GM23248 (cell line): ENCODE results near the gene KRT3. TPM values are rescaled to one million over a fixed set of nuclear protein-coding genes. Genes with fewer than 3 reads are reported as not detected.

Experiments
- DNase-seq: peaks from one replicate; pipeline ENCODE4 v3.0.0-alpha.2; 2015
- H2AFZ ChIP-seq: fragments of 200-600 bp; sonication (generic); 2 replicates; pipeline ENCODE4 v1.6.1; 2016; ENCODE audit warnings: antibody characterized with exemption
- H3F3A ChIP-seq: fragments of 200-600 bp; sonication (generic); 2 replicates; pipeline ENCODE4 v1.6.1; 2016; ENCODE audit warnings: mild to moderate bottlenecking, antibody characterized with exemption, mixed run types; ENCODE audit not compliant: insufficient read depth
- H3K27ac ChIP-seq: fragments of 200-600 bp; sonication (generic); 2 replicates; pipeline ENCODE4 v1.5.1; 2016; ENCODE audit warnings: mild to moderate bottlenecking
- H3K27me3 ChIP-seq: fragments of 200-600 bp; sonication (generic); replicated peaks from 2 replicates; pipeline ENCODE4 v1.6.1; 2016; ENCODE audit warnings: mild to moderate bottlenecking; ENCODE audit not compliant: insufficient read depth
- H3K36me3 ChIP-seq: fragments of 200-600 bp; sonication (generic); 2 replicates; pipeline ENCODE4 v1.6.1; 2016; ENCODE audit warnings: low read depth, mild to moderate bottlenecking
- H3K4me1 ChIP-seq: fragments of 200-600 bp; sonication (generic); 2 replicates; pipeline ENCODE4 v1.6.1; 2016; ENCODE audit warnings: mild to moderate bottlenecking; ENCODE audit not compliant: insufficient read depth
- H3K4me2 ChIP-seq: fragments of 200-600 bp; sonication (generic); one replicate; pipeline ENCODE4 v1.6.1; 2016; ENCODE audit warnings: mild to moderate bottlenecking; ENCODE audit not compliant: unreplicated experiment
- H3K4me3 ChIP-seq: fragments of 200-600 bp; sonication (generic); 2 replicates; pipeline ENCODE4 v1.5.1; 2016; ENCODE audit warnings: mild to moderate bottlenecking
- H3K79me2 ChIP-seq: fragments of 200-600 bp; sonication (generic); 2 replicates; pipeline ENCODE4 v1.6.1; 2016; ENCODE audit warnings: mild to moderate bottlenecking; ENCODE audit not compliant: insufficient read depth
- H3K9ac ChIP-seq: fragments of 200-600 bp; sonication (generic); 2 replicates; pipeline ENCODE4 v1.6.1; 2016; ENCODE audit warnings: mild to moderate bottlenecking
- H3K9me2 ChIP-seq: fragments of 200-600 bp; sonication (generic); 2 replicates; pipeline ENCODE4 v1.6.1; 2016; ENCODE audit warnings: mixed run types, mild to moderate bottlenecking, moderate library complexity; ENCODE audit not compliant: insufficient read depth
- H3K9me3 ChIP-seq: fragments of 200-600 bp; sonication (generic); one replicate; pipeline ENCODE4 v1.6.1; 2017; ENCODE audit warnings: low read depth
- H4K20me1 ChIP-seq: fragments of 200-600 bp; sonication (generic); 2 replicates; pipeline ENCODE4 v1.6.0; 2016; ENCODE audit not compliant: insufficient read depth
- EZH2 ChIP-seq: fragments of 200-600 bp; sonication (generic); IDR thresholded peaks from 2 replicates; pipeline ENCODE4 v1.6.1; 2018; ENCODE audit warnings: antibody characterized with exemption, mild to moderate bottlenecking; ENCODE audit not compliant: insufficient read depth, poor library complexity, severe bottlenecking
- EZH2phosphoT487 ChIP-seq: fragments of 200-600 bp; sonication (generic); IDR thresholded peaks from 2 replicates; pipeline ENCODE4 v1.6.1; 2018; ENCODE audit warnings: antibody characterized with exemption, moderate library complexity, mild to moderate bottlenecking, low read depth; ENCODE audit not compliant: insufficient read depth
- WGBS, 2 experiments: methylation state at CpG; one replicate each; pipeline ENCODE4 v1.1.6; 2015 to 2017; ENCODE audit warnings: low lambda C conversion rate in 2 of 2, low coverage in 1 of 2; ENCODE audit errors: missing lambda C conversion rate in 2 of 2; 5-methylcytosine and 5-hydroxymethylcytosine counted together
- in situ Hi-C: fragments of 300-500 bp; cut with MboI; formaldehyde crosslinking; loops from 2 replicates; pipeline ENCODE4 v1.15.0; 2020
- polyA plus RNA-seq: library from polyadenylated mRNA; unstranded; fragments of >200 nt; fragmentation: Nextera tagmentation; extraction: Ambion mirVana; gene quantifications from 2 replicates; pipeline ENCODE4 v1.2.1, GENCODE V29; 2016
- total RNA-seq: library from RNA; depleted of rRNA; stranded (reverse); fragments of >200 nt; shearing (Covaris generic); gene quantifications from 2 replicates; pipeline ENCODE4 v1.2.3, GENCODE V29; 2014

Gene KRT3
- total and polyA plus RNA-seq, 2 experiments from 2014 or later = not detected

DNA sequence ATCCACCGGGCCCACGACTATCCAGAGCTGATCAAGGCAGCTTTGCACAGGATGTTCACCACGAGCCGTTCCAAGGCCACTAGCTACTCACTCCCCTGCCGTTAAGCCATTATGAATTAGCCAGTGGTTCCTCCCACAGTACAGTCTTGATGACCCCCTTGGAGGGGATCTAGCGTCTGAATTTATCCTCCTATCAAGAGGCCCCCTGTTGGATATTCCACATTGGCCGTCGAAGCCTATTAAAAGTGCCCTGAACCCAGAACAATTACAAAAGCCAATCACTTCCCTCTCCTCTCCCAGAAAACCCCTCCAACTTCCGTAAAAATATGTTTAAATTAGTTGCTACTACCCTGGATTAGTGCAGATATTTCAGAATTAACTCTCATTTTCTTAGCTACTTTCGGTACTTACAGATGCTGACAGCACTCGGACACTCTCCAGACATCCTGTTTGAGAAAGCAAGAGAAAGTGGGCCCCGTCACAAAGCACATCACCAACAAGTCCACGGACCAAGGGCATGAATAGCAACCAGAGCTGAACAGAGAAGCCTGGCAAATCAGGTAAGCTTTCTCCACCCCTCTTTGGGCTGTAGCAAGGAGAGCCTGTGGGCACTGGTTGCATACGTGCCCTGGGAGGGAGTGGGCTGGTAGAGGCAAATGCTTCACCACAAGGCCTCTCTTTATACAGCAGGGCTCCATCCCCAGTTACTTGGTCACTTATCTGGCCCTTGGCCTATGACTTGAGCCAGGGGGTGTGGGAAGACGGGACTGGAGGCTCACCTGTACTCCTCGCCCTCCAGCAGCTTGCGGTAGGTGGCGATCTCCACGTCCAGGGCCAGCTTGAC lies 5.3 kb downstream of the KRT3 start:
- no peaks in the 10 kb centered on the region for H4K20me1 ChIP-seq
- no peak for DNase-seq
- H2AFZ ChIP-seq = no peak overlapping the region
- no peak overlapping the region for H3K4me3 ChIP-seq
- 54 to 56% methylated on average over 19 of the region's 19 CpGs for WGBS, 2 experiments
- no peaks in the 10 kb centered on the region for H3K36me3 ChIP-seq
- H3K79me2 ChIP-seq = no peaks in the 10 kb centered on the region
- in situ Hi-C loops = no loop called here
- no peak overlapping the region for H3K9ac ChIP-seq
- H3F3A ChIP-seq = no peaks in the 10 kb centered on the region
- no peaks in the 10 kb centered on the region for H3K9me2 ChIP-seq
- no peak overlapping the region for H3K27ac ChIP-seq
- TF ChIP-seq EZH2 (no peak), EZH2phosphoT487 (no peak)
- peaks cover 10% of the 10 kb centered on the region for H3K4me1 ChIP-seq
- H3K27me3 ChIP-seq = peaks cover 55% of the 10 kb centered on the region
- no peak overlapping the region for H3K4me2 ChIP-seq
- H3K9me3 ChIP-seq = no peaks in the 10 kb centered on the region

DNA sequence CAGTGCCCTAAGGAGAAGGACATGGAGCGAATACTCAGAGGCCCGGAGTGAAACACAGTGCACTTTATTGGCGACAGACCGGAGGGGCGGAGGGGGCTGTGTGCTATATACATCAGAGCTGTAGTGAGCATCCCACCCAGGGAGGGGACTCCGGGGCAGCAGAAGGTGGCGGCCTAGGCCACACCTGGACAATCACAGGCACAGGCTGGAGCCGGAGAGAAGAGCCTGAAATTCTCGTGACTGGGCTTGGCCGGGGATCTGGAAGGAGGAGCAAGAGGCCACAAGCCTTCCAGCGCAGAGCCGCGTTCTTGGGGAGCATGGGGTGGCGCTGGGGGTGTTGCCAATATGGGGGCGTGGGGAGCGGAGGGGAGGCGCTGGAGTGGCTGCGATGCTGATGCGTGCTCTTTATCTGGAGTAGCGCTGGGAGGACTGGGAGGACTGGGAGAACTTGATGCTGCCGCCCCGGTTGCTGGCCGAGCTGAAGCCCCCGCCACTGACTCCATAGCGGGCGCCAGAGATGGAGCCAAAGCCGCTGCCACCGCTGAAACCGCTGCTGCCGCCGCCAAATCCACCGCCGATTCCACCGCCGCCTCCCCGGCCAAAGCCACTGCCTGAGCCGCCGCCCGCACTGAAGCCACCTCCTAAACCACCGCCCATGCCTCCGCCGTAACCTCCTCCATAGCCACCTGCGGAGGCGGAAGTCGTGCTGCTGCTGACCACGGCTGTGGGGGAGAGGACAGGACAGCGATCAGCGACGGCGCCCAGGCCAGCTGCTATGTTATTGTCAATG lies 6.1 kb downstream of the KRT3 start:
- no peak overlapping the region for H3K9ac ChIP-seq
- H3K9me2 ChIP-seq = no peaks in the 10 kb centered on the region
- 16 to 20% methylated on average over 46 of the region's 50 CpGs for WGBS, 2 experiments
- H3K4me3 ChIP-seq = no peak overlapping the region
- H2AFZ ChIP-seq = no peak overlapping the region
- H3F3A ChIP-seq = no peaks in the 10 kb centered on the region
- H4K20me1 ChIP-seq = no peaks in the 10 kb centered on the region
- no peak for TF ChIP-seq EZH2phosphoT487
- TF ChIP-seq EZH2 = no peak
- H3K9me3 ChIP-seq = no peaks in the 10 kb centered on the region
- H3K4me1 ChIP-seq = peaks cover 8% of the 10 kb centered on the region
- no peaks in the 10 kb centered on the region for H3K79me2 ChIP-seq
- H3K27me3 ChIP-seq = peaks cover 61% of the 10 kb centered on the region
- DNase-seq = peak; percentile 28
- peak overlapping the region; percentile 43 for H3K4me2 ChIP-seq
- in situ Hi-C loops = no loop called here
- H3K36me3 ChIP-seq = no peaks in the 10 kb centered on the region
- H3K27ac ChIP-seq = no peak overlapping the region

DNA sequence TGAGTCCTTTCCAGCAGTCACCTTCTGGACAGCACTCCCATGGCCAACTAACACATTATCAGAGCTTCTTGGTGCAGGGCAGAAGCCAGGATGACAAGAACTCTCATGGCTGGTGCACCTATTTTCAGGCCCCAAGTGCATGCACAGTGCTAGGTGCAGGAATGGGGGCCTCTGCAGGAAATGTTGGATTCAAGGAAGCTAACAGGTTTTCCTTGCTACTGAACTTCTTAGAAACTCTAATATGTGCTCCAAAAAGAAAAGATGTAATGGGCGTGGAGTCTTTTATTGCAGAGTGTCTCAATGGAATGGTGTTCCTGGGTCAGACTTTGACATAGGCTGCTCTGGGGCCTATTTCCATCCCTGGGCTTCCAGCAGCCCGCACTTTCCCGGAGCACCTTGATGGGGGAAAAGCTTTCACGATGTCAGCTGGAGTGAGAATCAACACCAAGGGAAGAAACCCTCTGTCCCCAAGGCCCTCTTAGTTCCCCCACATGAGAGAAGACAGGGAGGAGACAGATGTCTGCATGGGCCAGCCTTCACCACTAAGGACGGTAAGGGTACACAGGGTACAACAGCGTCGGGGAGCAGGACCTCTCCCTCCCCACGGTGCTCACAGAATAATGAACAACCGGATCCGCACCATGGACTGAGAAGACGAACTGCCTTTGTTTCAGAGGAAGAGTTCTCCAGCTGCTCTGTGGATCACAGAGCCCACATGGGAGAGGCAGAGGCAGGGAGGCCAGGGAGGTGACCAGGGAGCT lies 6.9 kb downstream of the KRT3 start:
- TF ChIP-seq EZH2phosphoT487 = no peak
- no peak for TF ChIP-seq EZH2
- Histone ChIP-seq H3F3A (no peaks in the 10 kb centered on the region), H3K9me2 (no peaks in the 10 kb centered on the region), H3K4me2 (no peak overlapping the region), H4K20me1 (no peaks in the 10 kb centered on the region), H3K9ac (no peak overlapping the region), H3K4me3 (no peak overlapping the region), H2AFZ (no peak overlapping the region), H3K36me3 (no peaks in the 10 kb centered on the region), H3K79me2 (no peaks in the 10 kb centered on the region), H3K4me1 (0 out of 2 replicates have a peak, but pooled peaks cover under 1% of the 10 kb centered on the region), H3K27ac (no peak overlapping the region), H3K27me3 (peaks cover 63% of the 10 kb centered on the region), H3K9me3 (no peaks in the 10 kb centered on the region)
- in situ Hi-C loops = no loop called here
- WGBS, 2 experiments = 79 to 84% methylated on average over 11 of the region's 11 CpGs
- no peak for DNase-seq

DNA sequence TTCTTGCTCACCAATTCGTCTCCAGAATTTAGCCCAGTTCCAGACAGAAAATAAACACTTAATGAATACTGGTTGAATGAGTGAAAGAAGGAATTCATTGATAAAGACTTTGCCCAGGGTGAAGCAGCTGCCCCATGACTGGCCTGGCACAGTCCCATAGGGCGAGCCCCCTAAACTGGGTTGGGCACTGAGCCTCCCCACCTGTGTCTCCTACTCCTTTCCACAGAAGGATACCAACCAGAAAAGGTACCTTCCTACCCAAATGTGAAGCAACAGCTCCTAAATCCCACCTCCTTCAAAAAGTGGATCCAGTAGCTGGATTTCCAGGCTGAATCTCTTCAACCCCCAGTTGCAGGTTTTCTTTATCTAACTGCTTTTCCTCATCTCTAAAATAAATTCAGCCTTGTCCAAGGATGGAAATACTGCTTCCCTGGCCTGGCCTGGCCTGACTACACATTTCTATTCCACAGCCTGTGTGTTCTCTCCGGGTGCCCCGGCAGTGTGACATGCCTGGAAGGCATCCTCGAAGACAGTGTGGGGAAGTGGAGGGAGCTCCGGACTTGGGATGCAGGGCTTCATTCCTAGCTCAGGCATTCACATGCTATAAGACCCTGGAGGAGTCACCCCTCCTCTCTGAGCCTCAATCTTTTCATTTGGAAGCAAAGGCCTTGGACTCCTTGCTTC lies 7.6 kb downstream of the KRT3 start:
- no peak overlapping the region for H3K4me2 ChIP-seq
- H3K9me2 ChIP-seq = no peaks in the 10 kb centered on the region
- H4K20me1 ChIP-seq = no peaks in the 10 kb centered on the region
- 62 to 70% methylated on average over 6 of the region's 6 CpGs for WGBS, 2 experiments
- in situ Hi-C loops = no loop called here
- peaks cover 69% of the 10 kb centered on the region for H3K27me3 ChIP-seq
- DNase-seq = no peak
- H2AFZ ChIP-seq = no peak overlapping the region
- H3K9ac ChIP-seq = no peak overlapping the region
- H3F3A ChIP-seq = no peaks in the 10 kb centered on the region
- no peak overlapping the region for H3K4me3 ChIP-seq
- H3K79me2 ChIP-seq = no peaks in the 10 kb centered on the region
- H3K27ac ChIP-seq = no peak overlapping the region
- no peaks in the 10 kb centered on the region for H3K4me1 ChIP-seq
- no peaks in the 10 kb centered on the region for H3K9me3 ChIP-seq
- H3K36me3 ChIP-seq = no peaks in the 10 kb centered on the region
- TF ChIP-seq EZH2 (no peak), EZH2phosphoT487 (no peak)
